AG09319 (cell line): ENCODE measurements around the gene PIGO.

Experiments
- DNase-seq: peaks from one replicate; pipeline ENCODE4 v3.0.0-alpha.2; 2010; ENCODE audit warnings: low read depth; ENCODE audit errors: extremely low read depth
- CTCF ChIP-seq: IDR thresholded peaks from 2 replicates; pipeline ENCODE4 v1.5.1; 2011; ENCODE audit warnings: low read depth, mild to moderate bottlenecking, inconsistent platforms, low read length, moderate library complexity

Gene PIGO

GRCh38 chr9:35096035-35096849, at the start of gene PIGO:
Gene PIGO, minus strand, starts transcription at chr9:35096591. Its CDS starts 1,026 bp downstream, at chr9:35095565.
- DNase-seq = peak; percentile 45
- TF ChIP-seq CTCF = peak; percentile 89

DNA sequence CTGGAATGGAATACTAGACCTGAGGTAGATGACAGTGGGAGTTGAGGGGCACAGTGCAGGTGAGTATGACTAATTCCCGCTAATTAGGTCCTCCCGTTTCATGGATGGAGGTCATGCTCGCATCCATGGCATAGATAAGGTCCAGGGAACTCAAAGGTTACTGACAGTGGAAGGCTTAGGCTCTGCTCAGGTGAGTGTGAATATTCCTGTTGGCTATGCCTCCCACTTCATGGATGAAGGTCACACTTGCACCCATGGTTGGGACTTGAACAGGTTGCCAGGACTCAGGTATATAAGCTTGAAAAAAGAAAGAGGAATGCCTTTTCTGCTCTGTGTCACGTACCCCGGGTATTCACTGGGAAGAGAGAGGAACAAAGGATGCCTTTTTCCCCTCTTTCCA, 45.6 kb upstream of the PIGO start:
- no peak for DNase-seq
- no peak for TF ChIP-seq CTCF

DNA sequence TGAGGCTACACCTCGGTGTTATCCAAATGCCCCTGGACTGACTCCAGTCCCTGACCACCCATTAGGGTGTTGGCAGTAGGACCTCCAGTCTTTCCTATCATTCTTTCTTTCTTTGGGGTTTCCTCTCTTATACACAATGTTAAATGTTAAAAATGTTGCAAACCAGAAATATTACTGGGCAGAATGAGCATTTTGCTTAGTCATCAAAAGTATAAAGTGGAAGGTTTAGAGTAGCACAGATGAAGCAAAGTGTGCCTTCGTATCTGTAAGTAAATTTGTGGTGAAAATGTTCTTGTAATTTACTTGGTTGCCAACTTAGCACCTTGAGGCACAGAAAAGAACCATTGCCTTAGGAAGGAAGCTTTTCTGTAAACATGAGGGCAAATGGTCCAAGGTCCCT, 43.7 kb upstream of the PIGO start:
- no peak for TF ChIP-seq CTCF
- DNase-seq = no peak

- no peak for DNase-seq
- no peak for TF ChIP-seq CTCF
Observed at GRCh38 chr9:35136866-35137265, 40.5 kb upstream of the PIGO start.

DNA sequence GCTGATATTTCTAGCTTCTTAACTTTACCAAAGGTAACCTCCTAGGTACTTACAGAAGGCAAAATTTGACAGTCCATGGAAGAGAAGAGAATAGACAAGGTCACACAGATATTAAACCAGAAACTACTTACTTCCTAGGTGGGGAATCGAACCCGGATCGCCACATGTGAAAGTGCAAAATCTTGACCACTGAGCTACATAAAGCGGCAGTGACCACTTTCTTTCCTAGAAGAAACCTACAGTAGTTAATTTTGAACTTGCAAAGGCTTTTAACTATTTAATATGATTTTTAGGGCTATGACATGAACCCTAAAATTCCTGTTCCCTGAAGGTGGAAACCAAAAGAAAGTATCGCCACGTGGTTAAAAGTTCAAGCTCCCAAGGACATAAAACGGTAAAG, 39.6 kb upstream of the PIGO start:
- TF ChIP-seq CTCF = no peak
- no peak for DNase-seq

DNA sequence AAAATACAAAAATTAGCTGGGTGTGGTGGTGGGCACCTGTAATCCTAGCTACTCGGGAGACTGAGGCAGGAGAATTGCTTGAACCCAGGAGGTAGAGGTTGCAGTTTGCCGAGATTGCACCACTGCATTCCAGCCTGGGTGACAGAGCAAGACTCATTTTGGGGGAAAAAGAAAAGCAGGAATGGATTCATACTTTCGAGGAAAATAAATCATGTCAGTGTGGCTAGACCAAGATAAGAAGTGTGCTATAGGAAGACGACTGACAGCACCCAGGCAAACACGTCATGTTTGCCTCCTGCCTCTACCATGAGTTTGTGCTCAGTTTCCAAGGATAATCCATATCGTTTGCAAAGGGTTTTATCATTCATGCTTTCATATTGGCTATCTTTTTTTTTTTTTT, 38.5 kb upstream of the PIGO start:
- DNase-seq = no peak
- TF ChIP-seq CTCF = no peak

DNA sequence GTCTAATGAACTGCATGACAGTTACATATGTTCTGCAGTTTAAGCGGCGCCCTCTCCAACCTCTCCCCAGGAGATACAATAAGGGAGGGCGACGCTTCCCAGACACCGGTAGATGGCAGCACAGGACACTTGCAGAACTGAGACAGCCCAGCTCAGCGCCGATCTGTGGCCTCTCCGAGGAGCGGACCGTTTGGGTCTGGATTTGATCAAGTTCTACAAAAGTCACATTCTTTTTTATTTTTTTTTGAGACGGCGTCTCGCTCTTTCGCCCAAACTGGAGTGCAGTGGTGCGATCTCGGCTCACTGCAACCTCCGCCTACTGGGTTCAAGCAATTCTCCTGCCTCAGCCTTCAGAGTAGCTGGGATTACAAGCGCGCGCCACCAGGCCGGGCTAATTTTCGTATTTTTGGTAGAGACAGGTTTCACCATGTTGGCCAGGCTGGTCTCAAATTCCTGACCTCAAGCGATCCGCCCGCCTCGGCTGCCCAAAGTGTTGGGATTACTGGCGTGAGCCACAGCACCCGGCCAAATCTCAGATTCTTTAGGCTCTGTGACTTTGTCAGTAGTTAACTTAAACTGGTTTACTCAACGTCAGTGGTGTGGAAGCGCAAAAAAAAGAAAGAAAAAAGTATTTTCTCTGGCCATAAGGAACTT, 20.6 kb upstream of the PIGO start:
- peak; percentile 96 for TF ChIP-seq CTCF
- DNase-seq = peak; percentile 95
